ENCODE data around the gene HPS4.

HPS4 gene

GRCh38 chr22:26435327-26436093, 48.1 kb downstream of the HPS4 start:
- DNase-seq (no peak), ATAC-seq (replicated peaks) (no peak)
- H3K4me1 Mint-ChIP-seq = peaks cover 33 to 70% of the 10 kb centered on the region in 2 donors
- no peaks in the 10 kb centered on the region for H3K27me3 Mint-ChIP-seq
- no peak overlapping the region for H3K4me3 Mint-ChIP-seq
- peaks cover 25 to 39% of the 10 kb centered on the region in 2 donors for H3K36me3 Mint-ChIP-seq
- no peaks in the 10 kb centered on the region for H3K9me3 Mint-ChIP-seq
- H3K27ac Mint-ChIP-seq = peak overlapping the region; percentile 67

GRCh38 chr22:26433805-26434204, 49.8 kb downstream of the HPS4 start:
- no peak overlapping the region for H3K4me3 Mint-ChIP-seq
- peaks cover 42 to 78% of the 10 kb centered on the region in 2 donors for H3K4me1 Mint-ChIP-seq
- DNase-seq (no peak), ATAC-seq (replicated peaks) (no peak)
- no peaks in the 10 kb centered on the region for H3K27me3 Mint-ChIP-seq
- peaks cover 25 to 39% of the 10 kb centered on the region in 2 donors for H3K36me3 Mint-ChIP-seq
- peak overlapping the region; percentile 20 for H3K27ac Mint-ChIP-seq
- no peaks in the 10 kb centered on the region for H3K9me3 Mint-ChIP-seq

- DNase-seq (peak; percentile 52), ATAC-seq (replicated peaks) (peak; percentile 60 to 64)
- Mint-ChIP-seq H3K27ac (peak overlapping the region; percentile 32), H3K4me1 (peaks cover 50 to 81% of the 10 kb centered on the region in 2 donors), H3K27me3 (no peaks in the 10 kb centered on the region), H3K4me3 (peak overlapping the region in 1 of 2 donors; percentile 32), H3K9me3 (no peaks in the 10 kb centered on the region), H3K36me3 (peaks cover 25 to 37% of the 10 kb centered on the region in 2 donors)
Observed at GRCh38 chr22:26432619-26433311, 50.8 kb downstream of the HPS4 start.

GRCh38 chr22:26431261-26431995, 52.2 kb downstream of the HPS4 start:
- Mint-ChIP-seq H3K4me1 (peaks cover 55 to 77% of the 10 kb centered on the region in 2 donors), H3K4me3 (peak overlapping the region; percentile 87 to 91), H3K27me3 (no peaks in the 10 kb centered on the region), H3K27ac (peak overlapping the region; percentile 31), H3K9me3 (peaks cover 3 to 5% of the 10 kb centered on the region in 2 donors), H3K36me3 (peaks cover 27 to 32% of the 10 kb centered on the region in 2 donors)
- DNase-seq (no peak), ATAC-seq (replicated peaks) (no peak)

- H3K4me1 Mint-ChIP-seq = peaks cover 51 to 69% of the 10 kb centered on the region in 2 donors
- DNase-seq = no peak
Observed at GRCh38 chr22:26430600-26430999, 53.0 kb downstream of the HPS4 start.

GRCh38 chr22:26429458-26430286, 53.9 kb downstream of the HPS4 start:
- H3K27ac Mint-ChIP-seq = peak overlapping the region; percentile 92

More at GRCh38 chr22:26430600-26430999, 53.0 kb downstream of the HPS4 start:
- Mint-ChIP-seq H3K9me3 (peaks cover 3 to 5% of the 10 kb centered on the region in 2 donors), H3K27me3 (no peaks in the 10 kb centered on the region), H3K27ac (peak overlapping the region; percentile 92), H3K4me3 (peak overlapping the region; percentile 87 to 91), H3K36me3 (peaks cover 20 to 24% of the 10 kb centered on the region in 2 donors)
- ATAC-seq (replicated peaks) = no peak

GRCh38 chr22:26428515-26429457, 54.8 kb downstream of the HPS4 start, which contains the start of gene ASPHD2:
TSS of gene ASPHD2 (plus strand) at chr22:26429260. CDS start at chr22:26433616, 4,356 bp downstream.
- Mint-ChIP-seq H3K9me3 (peaks cover 3 to 5% of the 10 kb centered on the region in 2 donors), H3K4me1 (peaks cover 45 to 62% of the 10 kb centered on the region in 2 donors), H3K36me3 (peaks cover 9 to 11% of the 10 kb centered on the region in 2 donors), H3K27ac (peak within 1 kb of the TSS; percentile 96), H3K4me3 (peak within 1 kb of the TSS; percentile 87 to 91), H3K27me3 (no peaks in the 10 kb centered on the region)
- peak; percentile 82 for DNase-seq
- ATAC-seq (replicated peaks) = peak; percentile 87 to 88

More at GRCh38 chr22:26429458-26430286, 53.9 kb downstream of the HPS4 start:
- Mint-ChIP-seq H3K27me3 (no peaks in the 10 kb centered on the region), H3K4me3 (peak overlapping the region; percentile 87 to 91), H3K9me3 (peaks cover 3 to 5% of the 10 kb centered on the region in 2 donors), H3K36me3 (peaks cover 12 to 15% of the 10 kb centered on the region in 2 donors), H3K4me1 (peaks cover 46 to 63% of the 10 kb centered on the region in 2 donors)
- DNase-seq (no peak), ATAC-seq (replicated peaks) (peak; percentile 4)

GRCh38 chr22:26426924-26427323, 56.7 kb downstream of the HPS4 start:
- no peak for DNase-seq
- peaks cover 4 to 5% of the 10 kb centered on the region in 2 donors for H3K36me3 Mint-ChIP-seq
- no peaks in the 10 kb centered on the region for H3K27me3 Mint-ChIP-seq
- peak overlapping the region; percentile 35 to 69 for H3K4me3 Mint-ChIP-seq
- H3K4me1 Mint-ChIP-seq = peaks cover 34 to 43% of the 10 kb centered on the region in 2 donors
- ATAC-seq (replicated peaks) = no peak
- peaks cover 4 to 5% of the 10 kb centered on the region in 2 donors for H3K9me3 Mint-ChIP-seq
- peak overlapping the region; percentile 91 for H3K27ac Mint-ChIP-seq

- DNase-seq (no peak), ATAC-seq (replicated peaks) (no peak)
- Mint-ChIP-seq H3K4me3 (no peak overlapping the region), H3K4me1 (no peaks in the 10 kb centered on the region), H3K9me3 (peaks cover 0 to under 1% of the 10 kb centered on the region in 2 donors), H3K36me3 (peaks cover 0 to 1% of the 10 kb centered on the region in 2 donors), H3K27ac (no peak overlapping the region), H3K27me3 (peaks cover 16 to 27% of the 10 kb centered on the region in 2 donors)
Observed at GRCh38 chr22:26418620-26419019, 65.0 kb downstream of the HPS4 start.

GRCh38 chr22:26417406-26417805, 66.2 kb downstream of the HPS4 start:
- H3K9me3 Mint-ChIP-seq = no peaks in the 10 kb centered on the region
- no peaks in the 10 kb centered on the region for H3K36me3 Mint-ChIP-seq
- no peaks in the 10 kb centered on the region for H3K4me1 Mint-ChIP-seq
- peaks cover 16 to 27% of the 10 kb centered on the region in 2 donors for H3K27me3 Mint-ChIP-seq
- H3K27ac Mint-ChIP-seq = no peak overlapping the region
- no peak for ATAC-seq (replicated peaks)
- no peak for DNase-seq
- no peak overlapping the region for H3K4me3 Mint-ChIP-seq

GRCh38 chr22:26416670-26417276, 66.8 kb downstream of the HPS4 start:
- no peak overlapping the region for H3K27ac Mint-ChIP-seq
- no peaks in the 10 kb centered on the region for H3K36me3 Mint-ChIP-seq
- no peak for ATAC-seq (replicated peaks)
- no peaks in the 10 kb centered on the region for H3K4me1 Mint-ChIP-seq
- H3K27me3 Mint-ChIP-seq = peaks cover 16 to 26% of the 10 kb centered on the region in 2 donors
- no peaks in the 10 kb centered on the region for H3K9me3 Mint-ChIP-seq
- DNase-seq = no peak
- H3K4me3 Mint-ChIP-seq = no peak overlapping the region

GRCh38 chr22:26416256-26416655, 67.3 kb downstream of the HPS4 start:
- H3K4me1 Mint-ChIP-seq = no peaks in the 10 kb centered on the region
- no peaks in the 10 kb centered on the region for H3K9me3 Mint-ChIP-seq
- H3K27me3 Mint-ChIP-seq = peaks cover 16 to 22% of the 10 kb centered on the region in 2 donors
- H3K36me3 Mint-ChIP-seq = no peaks in the 10 kb centered on the region
- no peak for DNase-seq
- ATAC-seq (replicated peaks) = no peak
- no peak overlapping the region for H3K27ac Mint-ChIP-seq
- H3K4me3 Mint-ChIP-seq = no peak overlapping the region
